Heart left ventricle (tissue), 16 donors: ENCODE data around the gene MAGI2. TPM values are rescaled to one million over a fixed set of nuclear protein-coding genes. Genes with fewer than 3 reads are reported as not detected.

Experiments
- ATAC-seq, 4 donors: fragments of 200-7000 bp; cut with Tn5 transposase; one replicate each; pipeline ENCODE4 v1.9.1; 2020 to 2022; ENCODE audit warnings: moderate library complexity in 4 of 4, mild to moderate bottlenecking in 3 of 4, moderate number of reproducible peaks in 1 of 4
- DNase-seq, 5 donors: peaks; one replicate each; pipeline ENCODE4 v3.0.0-alpha.2; 2020
- H3K27ac ChIP-seq, 12 donors: fragments of 200-600 bp; sonication (generic) in 4 of 12; one replicate each; pipeline versions ENCODE4 v1.5.0 to v1.8.0; 2016 to 2022; ENCODE audit warnings: mild to moderate bottlenecking in 2 of 12
- H3K27me3 ChIP-seq, 9 donors: fragments of 200-600 bp; sonication (generic) in 2 of 9; one replicate each; pipeline versions ENCODE4 v1.5.1 to v1.8.0; 2016 to 2022; ENCODE audit warnings: mild to moderate bottlenecking in 3 of 9
- H3K36me3 ChIP-seq, 9 donors: fragments of 200-600 bp; sonication (generic) in 2 of 9; one replicate each; pipeline versions ENCODE4 v1.5.0 to v1.8.0; 2018 to 2022; ENCODE audit warnings: mild to moderate bottlenecking in 2 of 9
- H3K4me1 ChIP-seq, 12 donors: fragments of 200-600 bp; sonication (generic) in 4 of 12; one replicate each; pipeline versions ENCODE4 v1.5.0 to v1.8.0; 2016 to 2022; ENCODE audit warnings: mild to moderate bottlenecking in 3 of 12
- H3K4me3 ChIP-seq, 12 donors: fragments of 200-600 bp; sonication (generic) in 4 of 12; one replicate each; pipeline versions ENCODE4 v1.5.0 to v1.8.0; 2017 to 2022; ENCODE audit warnings: mild to moderate bottlenecking in 9 of 12, moderate library complexity in 4 of 12
- H3K9me3 ChIP-seq, 12 donors: fragments of 200-600 bp; sonication (generic) in 4 of 12; one replicate each; pipeline versions ENCODE4 v1.5.0 to v1.8.0; 2016 to 2022; ENCODE audit warnings: mild to moderate bottlenecking in 1 of 12
- POLR2A ChIP-seq, 2 donors: fragments of 450-650 bp; IDR thresholded peaks; one replicate each; pipeline ENCODE4 v1.6.1; 2017; ENCODE audit warnings: antibody characterized with exemption in 2 of 2, mild to moderate bottlenecking in 2 of 2, moderate library complexity in 2 of 2
- WGBS, 4 donors: extraction: QIAGEN DNeasy Blood & Tissue Kit in 2 of 4; methylation state at CpG; one replicate each; pipeline versions ENCODE4 v1.1.5 to v1.1.7; 2013 to 2018; 5-methylcytosine and 5-hydroxymethylcytosine counted together
- intact Hi-C, 10 donors: fragments of 100-400 bp; cut with DNase I; formaldehyde crosslinking; loops; one replicate each; pipeline versions ENCODE4 v1.11.1 to v1.14.2; 2022
- polyA plus RNA-seq, 2 donors: library from polyadenylated mRNA; stranded (reverse); fragments of 200-250 nt; gene quantifications; one replicate each; pipeline ENCODE4 v1.2.3, GENCODE V29; 2013
- total RNA-seq, 9 donors: library from RNA; depleted of rRNA in 2 of 9; stranded (reverse); fragments of >200 nt in 2 of 9; fragmentation: NEBNext Ultra II Directional in 3 of 9; extraction: Animal tissue kit (Norgen Biotek cat#: 25700) in 3 of 9; gene quantifications; one replicate each; pipeline versions ENCODE4 v1.1.0 to v1.2.4, GENCODE V29; 2016 to 2023
- TF ChIP-seq, protein P1 (sequence below), 12 donors: fragments of 200-600 bp; sonication (generic) in 4 of 12; IDR thresholded peaks; one replicate each; pipeline versions ENCODE4 v1.5.0 to v1.8.0; 2018 to 2022; ENCODE audit warnings: antibody characterized with exemption in 12 of 12, mild to moderate bottlenecking in 5 of 12
- donor health status: ischemic (EF 13 %, LVEDD 7.1; RV severe dilation, severe dysfunction).
- donor health status: healthy with polysubstance abuse.
- donor health status: DM: no; HTN: yes; CAD: no.
- donor health status: DM: no; HTN: no; CAD: no.
- donor health status: ischemic (EF 25% LVEDD 6.9; RV normal size, moderate dysfunction).
- donor health status: ischemic (EF 25% LVEDD 5.7; RV mildly dilated, moderate dysfunction).
- donor health status: healthy.
- donor health status: DM: yes; HTN: yes; CAD: no.
- donor health status: ischemic (EF 35%, LVEDD 5.7; RV mildly dilated, moderate dysfunction).
- donor health status: nonischemic (EF 11% LVEDD 7.7; RV severe dilation, severe dysfunction).
- donor health status: DM: yes; HTN: yes; CAD: no.
- donor health status: PGD.
- donor health status: ischemic (EF 29% LVEDD 5.4; RV normal size, mild dysfunction).
- donor health status: nonischemic (EF 23%, LVEDD 6.1; RV moderate dilation, normal function).

The MAGI2 gene
- total and polyA plus RNA-seq, 11 donors: 1.1 to 6.8 (median 3.8) TPM

DNA sequence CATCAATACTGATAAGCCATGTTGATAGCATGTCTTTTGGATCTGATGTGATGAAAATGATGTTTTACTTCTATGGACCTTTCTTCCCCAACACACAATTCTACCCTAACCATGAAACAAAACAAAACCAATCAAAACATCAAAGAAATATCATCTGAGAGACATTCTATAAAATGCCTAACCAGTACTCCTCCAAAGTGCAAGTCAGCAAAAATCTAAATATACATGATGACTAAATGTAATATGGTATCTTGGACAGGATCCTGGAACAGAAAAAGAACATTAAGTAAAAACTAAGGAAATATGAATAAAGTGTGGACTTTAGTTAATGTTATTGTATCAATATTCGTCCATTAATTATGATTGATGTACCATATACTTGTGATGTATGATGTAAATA, 625.1 kb downstream of the MAGI2 start:
- DNase-seq: no peak
- Histone ChIP-seq H3K27me3 (no peaks in the 10 kb centered on the region), H3K27ac (no peak overlapping the region), H3K4me1 (no peaks in the 10 kb centered on the region), H3K4me3 (no peak overlapping the region), H3K9me3 (no peaks in the 10 kb centered on the region), H3K36me3 (no peaks in the 10 kb centered on the region)
- WGBS, 4 donors: 61 to 81% (median 74%) methylated on average over 1 of the region's 1 CpG
- no peak for ATAC-seq
- intact Hi-C loops: no loop called here
- TF ChIP-seq, protein P1, sequence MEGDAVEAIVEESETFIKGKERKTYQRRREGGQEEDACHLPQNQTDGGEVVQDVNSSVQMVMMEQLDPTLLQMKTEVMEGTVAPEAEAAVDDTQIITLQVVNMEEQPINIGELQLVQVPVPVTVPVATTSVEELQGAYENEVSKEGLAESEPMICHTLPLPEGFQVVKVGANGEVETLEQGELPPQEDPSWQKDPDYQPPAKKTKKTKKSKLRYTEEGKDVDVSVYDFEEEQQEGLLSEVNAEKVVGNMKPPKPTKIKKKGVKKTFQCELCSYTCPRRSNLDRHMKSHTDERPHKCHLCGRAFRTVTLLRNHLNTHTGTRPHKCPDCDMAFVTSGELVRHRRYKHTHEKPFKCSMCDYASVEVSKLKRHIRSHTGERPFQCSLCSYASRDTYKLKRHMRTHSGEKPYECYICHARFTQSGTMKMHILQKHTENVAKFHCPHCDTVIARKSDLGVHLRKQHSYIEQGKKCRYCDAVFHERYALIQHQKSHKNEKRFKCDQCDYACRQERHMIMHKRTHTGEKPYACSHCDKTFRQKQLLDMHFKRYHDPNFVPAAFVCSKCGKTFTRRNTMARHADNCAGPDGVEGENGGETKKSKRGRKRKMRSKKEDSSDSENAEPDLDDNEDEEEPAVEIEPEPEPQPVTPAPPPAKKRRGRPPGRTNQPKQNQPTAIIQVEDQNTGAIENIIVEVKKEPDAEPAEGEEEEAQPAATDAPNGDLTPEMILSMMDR (IDR thresholded peaks at IDR 0.05): no peak
- no peak for TF ChIP-seq POLR2A (IDR thresholded peaks at IDR 0.05)

DNA sequence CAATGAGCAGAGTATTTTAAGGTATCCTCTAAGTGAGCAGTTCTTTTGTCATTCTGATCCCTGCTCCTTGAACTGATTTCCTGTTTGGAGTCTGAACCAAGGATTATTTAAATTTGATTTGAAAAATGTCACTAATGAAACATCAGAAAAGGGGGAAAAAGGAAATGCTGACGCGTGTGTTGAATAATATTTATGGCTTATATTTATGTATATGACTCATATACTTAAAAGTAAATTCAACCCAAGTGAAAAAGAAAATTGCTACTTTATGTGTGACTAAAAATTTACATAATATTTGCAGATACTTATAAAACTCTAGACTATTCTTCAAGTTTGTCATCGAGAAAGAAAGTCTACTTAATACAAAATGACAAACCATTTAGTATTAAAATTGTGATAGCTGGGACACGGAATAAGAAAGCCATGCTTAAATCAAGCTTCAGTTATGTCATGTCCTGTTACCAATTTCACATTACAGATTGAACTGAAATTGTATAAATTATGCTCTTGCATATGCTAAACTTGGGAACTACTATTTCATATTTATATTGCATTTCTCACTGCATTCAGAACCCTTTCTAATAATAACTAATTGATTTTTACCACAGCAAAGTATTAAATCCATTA, 649.9 kb downstream of the MAGI2 start:
- Histone ChIP-seq H3K36me3 (no peaks in the 10 kb centered on the region), H3K4me1 (no peaks in the 10 kb centered on the region), H3K27ac (no peak overlapping the region), H3K4me3 (no peak overlapping the region), H3K9me3 (peaks cover 0 to 15% (median 0%) of the 10 kb centered on the region in 12 donors), H3K27me3 (no peaks in the 10 kb centered on the region)
- no peak for ATAC-seq
- TF ChIP-seq POLR2A (IDR thresholded peaks at IDR 0.05): no peak
- TF ChIP-seq, protein P1 (IDR thresholded peaks at IDR 0.05): no peak
- intact Hi-C loops: no loop called here
- 75 to 86% (median 78%) methylated on average over 4 of the region's 4 CpGs for WGBS, 4 donors
- DNase-seq: no peak

DNA sequence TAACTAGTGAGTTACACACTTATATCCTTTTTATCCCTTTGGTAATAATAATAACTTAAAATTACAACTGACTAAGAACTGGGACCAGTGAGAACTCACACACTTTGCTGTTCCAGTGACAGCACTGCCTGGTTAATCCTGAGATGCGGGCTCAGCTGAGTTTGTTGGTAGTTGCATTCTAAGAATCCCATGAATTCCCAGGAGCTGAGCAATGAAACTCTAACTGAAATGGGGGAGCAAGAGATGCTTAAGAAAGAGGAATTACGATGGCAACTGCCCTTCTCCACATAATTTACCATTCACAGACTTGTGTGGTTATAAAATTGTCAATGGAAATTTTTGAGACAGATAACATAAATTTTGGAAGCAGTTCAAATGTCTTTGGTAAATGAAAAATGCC, 659.4 kb downstream of the MAGI2 start:
- intact Hi-C loops: no loop called here
- DNase-seq: no peak
- no peaks in the 10 kb centered on the region for H3K36me3 ChIP-seq

DNA sequence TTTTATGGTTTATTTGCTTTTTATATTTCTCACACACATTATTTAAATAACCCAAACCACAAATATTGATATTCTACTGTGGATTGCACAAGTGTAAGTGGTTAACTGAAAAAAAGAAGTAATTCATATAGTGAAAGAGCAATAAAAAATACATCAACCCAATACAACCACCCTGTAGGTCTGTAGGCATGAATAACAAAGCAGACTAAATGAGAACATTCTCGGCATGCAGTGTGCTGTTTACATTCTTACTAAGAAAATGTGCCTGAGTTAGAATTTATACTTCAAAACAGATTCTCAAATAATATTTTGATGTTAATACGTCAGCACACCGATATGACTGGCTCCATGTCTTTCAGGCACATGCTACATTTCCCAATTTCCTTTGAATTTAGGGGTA, 660.8 kb downstream of the MAGI2 start:
- no peaks in the 10 kb centered on the region for H3K36me3 ChIP-seq
- H3K4me3 ChIP-seq: peak overlapping the region in 1 of 12 donors; percentile 6
- no peak for TF ChIP-seq POLR2A (IDR thresholded peaks at IDR 0.05)
- TF ChIP-seq, protein P1 (IDR thresholded peaks at IDR 0.05): no peak
- ATAC-seq (no peak), DNase-seq (no peak)
- intact Hi-C loops: no loop called here
- no peaks in the 10 kb centered on the region for H3K4me1 ChIP-seq
- 86 to 87% (median 87%) methylated on average over 3 of the region's 3 CpGs for WGBS, 4 donors
- H3K9me3 ChIP-seq: peaks cover 0 to 21% (median 10%) of the 10 kb centered on the region in 12 donors
- H3K27me3 ChIP-seq: no peaks in the 10 kb centered on the region
- H3K27ac ChIP-seq: no peak overlapping the region

More for the DNA sequence above, 659.4 kb downstream of the MAGI2 start:
- no peaks in the 10 kb centered on the region for H3K27me3 ChIP-seq
- no peak overlapping the region for H3K4me3 ChIP-seq
- H3K4me1 ChIP-seq: no peaks in the 10 kb centered on the region
- no peak overlapping the region for H3K27ac ChIP-seq
- no peak for TF ChIP-seq POLR2A (IDR thresholded peaks at IDR 0.05)
- TF ChIP-seq, protein P1 (IDR thresholded peaks at IDR 0.05): no peak
- WGBS, 4 donors: 42 to 48% (median 46%) methylated on average over 2 of the region's 2 CpGs
- peaks cover 0 to 21% (median 10%) of the 10 kb centered on the region in 12 donors for H3K9me3 ChIP-seq
- no peak for ATAC-seq
